HG02571 (cell line): ENCODE measurements around the gene EP300.
"Not testable (repeated sequence)": the region's sequence is repeated elsewhere in the genome, so short reads cannot be mapped to it uniquely, and the experiment has no call there.

Experiments used
- ATAC-seq: cut with Tn5 transposase; IDR thresholded peaks from one replicate; pipeline ENCODE4 v1.9.1; 2021; ENCODE audit warnings: mild to moderate bottlenecking, moderate library complexity; ENCODE audit not compliant: unreplicated experiment

EP300 gene

GRCh38 chr22:41078931-41079330 lies 13.5 kb upstream of the EP300 start:
- ATAC-seq = no peak

GRCh38 chr22:41085842-41086241 lies 6.5 kb upstream of the EP300 start:
- ATAC-seq = no peak

DNA sequence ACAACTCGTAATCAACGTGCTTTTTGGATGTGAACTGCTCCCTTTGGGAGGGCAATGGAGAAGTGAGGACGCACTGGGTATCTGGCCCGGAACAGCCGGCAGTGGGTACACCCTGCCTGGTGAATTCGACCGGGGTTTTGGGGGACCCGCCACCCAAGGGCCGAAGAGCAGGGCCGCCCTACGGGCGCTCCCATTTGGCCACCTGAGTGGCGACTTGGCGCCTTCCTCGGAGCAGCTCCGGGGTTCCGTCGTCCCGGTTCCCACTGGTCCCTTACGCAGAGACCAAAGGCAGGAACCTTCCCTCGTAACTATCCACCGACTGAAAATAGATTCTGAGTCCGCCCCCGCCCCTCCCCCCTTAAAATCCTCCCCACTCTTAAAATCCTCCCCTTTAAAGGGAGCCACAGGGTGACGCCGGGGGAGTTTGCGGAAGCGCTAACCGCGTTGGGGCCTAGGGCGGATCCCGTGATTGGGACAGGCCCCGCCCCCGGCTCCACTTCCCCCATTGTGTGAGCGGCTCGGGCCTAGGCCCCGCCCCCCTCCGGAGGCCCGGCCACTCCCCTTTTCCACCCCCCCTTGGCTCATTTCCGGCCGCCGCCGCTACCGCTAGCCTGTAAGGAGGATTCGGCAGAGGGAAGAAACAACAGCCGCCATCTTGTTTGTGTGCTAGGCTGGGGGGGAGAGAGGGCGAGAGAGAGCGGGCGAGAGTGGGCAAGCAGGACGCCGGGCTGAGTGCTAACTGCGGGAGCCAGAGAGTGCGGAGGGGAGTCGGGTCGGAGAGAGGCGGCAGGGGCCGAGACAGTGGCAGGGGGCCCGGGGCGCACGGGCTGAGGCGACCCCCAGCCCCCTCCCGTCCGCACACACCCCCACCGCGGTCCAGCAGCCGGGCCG lies 1.0 kb upstream of the EP300 start:
- peak; percentile 68 for ATAC-seq

- ATAC-seq = no peak
Observed at GRCh38 chr22:41092847-41093411, 537 bp downstream of the EP300 start.

DNA sequence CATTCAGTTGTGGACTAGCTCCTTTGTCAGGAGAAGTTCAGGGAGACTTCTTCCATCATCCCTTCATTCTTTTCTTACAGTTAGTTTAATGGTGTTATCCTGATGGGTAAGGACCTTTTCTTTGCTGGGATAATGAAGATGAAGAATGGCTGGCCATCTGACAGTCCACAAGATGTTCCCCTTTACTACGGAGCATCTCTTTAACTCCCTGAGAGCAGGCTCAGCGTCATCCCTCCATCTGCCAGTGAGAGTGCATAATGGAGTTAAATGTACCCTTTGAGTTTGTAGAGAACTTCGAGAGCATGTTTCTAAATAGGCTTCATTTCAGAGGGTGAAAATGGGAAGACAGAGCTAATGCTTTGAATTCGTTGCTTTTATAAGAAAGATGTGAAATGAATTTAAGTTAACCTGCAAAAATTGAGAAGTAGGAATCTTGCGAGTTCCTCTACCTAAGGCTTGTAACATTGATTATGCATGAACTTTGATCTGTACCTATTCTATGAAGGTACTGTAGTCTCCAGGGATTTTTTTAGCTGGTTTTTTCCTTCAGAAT lies 1.7 kb downstream of the EP300 start:
- ATAC-seq = no peak

DNA sequence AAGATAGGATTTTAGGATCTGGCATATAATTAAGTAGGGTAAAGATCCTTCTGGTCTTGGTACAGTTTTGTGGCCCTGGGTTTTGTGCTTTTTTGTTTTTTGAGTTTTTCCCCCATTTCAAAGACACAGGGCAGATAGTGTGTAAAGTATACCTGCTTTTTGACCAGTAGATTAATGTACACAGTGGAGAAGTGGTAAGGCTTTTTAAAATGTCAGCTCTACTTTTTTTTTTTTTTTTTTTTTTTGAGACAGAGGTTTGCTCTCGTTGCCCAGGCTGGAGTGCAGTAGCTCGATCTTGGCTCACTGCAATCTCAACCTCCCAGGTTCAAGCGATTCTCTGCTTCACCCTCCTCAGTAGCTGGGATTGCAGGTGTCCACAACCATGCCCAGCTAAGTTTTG lies 4.0 kb downstream of the EP300 start:
- ATAC-seq = no peak

- ATAC-seq = no peak
Observed at GRCh38 chr22:41096841-41097240, 4.4 kb downstream of the EP300 start.

DNA sequence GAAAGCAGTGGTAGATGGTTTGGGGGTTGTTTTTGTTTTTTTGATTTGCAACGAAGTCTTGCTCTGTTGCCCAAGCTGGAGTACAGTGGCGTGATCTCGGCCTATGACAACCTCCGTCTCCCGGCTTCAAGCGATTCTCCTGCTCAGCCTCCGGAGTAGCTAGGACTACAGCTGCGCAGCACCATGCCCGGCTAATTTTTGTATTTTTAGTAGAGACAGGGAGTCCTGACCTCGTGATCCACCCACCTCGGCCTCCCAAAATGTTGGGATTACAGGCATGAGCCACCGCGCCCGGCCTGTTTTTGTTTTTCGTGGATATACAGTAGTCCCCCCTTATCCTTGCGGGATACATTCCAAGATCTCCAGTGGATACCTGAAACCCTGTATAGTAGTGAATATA lies 6.6 kb downstream of the EP300 start:
- ATAC-seq = no peak

DNA sequence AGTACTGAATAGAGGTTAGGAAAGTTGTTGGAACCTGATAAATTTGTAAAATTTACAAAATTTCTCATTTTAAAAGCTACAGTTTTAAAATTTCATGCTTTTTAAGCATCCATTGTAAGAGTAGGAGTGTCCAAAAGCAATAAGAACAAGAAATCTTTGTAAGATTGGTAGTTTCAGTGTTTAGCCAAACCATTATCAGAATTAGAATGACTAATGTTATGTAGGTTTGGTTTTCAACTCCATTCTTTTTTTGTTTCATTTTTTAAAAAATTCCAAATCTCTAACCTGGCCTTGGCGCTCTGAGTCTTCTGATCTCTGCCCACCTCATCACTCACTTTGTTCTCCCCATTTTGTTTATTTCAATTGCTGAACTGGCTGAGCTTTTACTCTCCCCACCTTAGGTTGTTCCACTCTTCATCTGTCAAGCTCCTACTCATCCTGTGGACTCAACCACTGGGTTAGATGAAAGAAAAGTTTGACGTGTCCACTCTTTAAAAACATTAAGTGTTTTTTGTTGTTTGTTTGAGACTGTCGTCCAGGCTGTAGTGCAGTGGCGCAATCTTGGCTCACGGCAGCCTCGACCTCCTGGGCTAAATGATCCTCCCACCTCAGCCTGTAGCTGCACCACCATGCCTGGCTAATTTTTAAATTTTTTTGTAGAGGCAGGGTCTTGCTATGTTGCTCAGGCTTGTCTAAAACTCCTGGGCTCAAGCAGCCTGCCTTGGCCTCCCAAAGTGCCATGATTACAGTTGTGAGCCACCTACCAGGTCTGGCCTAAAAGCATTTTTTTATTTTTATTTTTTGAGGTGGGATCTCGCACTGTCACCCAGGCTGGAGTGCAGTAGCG lies 14.0 kb downstream of the EP300 start:
- ATAC-seq = no peak

- ATAC-seq = not testable (repeated sequence)
Observed at GRCh38 chr22:41106969-41107325, 14.6 kb downstream of the EP300 start.

DNA sequence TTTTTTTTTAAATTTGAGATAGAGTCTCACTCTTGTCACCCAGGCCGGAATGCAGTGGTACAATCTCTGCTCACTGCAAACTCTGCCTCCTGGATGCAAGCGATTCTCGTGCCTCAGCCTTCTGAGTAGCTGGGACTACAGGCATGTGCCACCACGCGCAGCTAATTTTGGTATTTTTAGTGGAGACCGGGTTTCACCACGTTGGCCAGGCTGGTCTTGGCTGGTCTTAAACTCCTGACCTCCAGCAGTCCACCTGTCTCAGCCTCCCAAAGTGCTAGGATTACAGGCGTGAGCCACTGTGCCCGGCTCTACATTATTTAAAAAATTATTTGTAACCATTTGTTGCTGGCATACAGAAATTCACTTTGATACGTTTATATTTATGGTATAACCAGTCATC lies 18.6 kb downstream of the EP300 start:
- no peak for ATAC-seq

DNA sequence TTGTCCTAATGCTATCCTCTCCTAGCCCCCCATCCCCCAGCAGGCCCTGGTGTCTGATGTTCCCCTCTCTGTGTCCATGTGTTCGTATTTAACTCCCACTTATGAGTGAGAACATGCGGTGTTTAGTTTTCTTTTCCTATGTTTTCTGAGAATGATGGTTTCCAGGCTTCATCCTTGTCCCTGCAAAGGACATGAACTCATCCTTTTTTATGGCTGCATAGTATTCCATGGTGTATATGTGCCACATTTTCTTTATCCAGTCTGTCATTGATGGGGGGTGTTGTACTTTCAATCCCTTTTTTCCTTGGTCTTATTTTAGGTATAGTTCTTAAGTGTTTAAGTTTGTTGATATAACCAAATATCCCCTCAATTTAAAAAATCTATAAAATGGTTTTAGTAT lies 23.9 kb downstream of the EP300 start:
- no peak for ATAC-seq

DNA sequence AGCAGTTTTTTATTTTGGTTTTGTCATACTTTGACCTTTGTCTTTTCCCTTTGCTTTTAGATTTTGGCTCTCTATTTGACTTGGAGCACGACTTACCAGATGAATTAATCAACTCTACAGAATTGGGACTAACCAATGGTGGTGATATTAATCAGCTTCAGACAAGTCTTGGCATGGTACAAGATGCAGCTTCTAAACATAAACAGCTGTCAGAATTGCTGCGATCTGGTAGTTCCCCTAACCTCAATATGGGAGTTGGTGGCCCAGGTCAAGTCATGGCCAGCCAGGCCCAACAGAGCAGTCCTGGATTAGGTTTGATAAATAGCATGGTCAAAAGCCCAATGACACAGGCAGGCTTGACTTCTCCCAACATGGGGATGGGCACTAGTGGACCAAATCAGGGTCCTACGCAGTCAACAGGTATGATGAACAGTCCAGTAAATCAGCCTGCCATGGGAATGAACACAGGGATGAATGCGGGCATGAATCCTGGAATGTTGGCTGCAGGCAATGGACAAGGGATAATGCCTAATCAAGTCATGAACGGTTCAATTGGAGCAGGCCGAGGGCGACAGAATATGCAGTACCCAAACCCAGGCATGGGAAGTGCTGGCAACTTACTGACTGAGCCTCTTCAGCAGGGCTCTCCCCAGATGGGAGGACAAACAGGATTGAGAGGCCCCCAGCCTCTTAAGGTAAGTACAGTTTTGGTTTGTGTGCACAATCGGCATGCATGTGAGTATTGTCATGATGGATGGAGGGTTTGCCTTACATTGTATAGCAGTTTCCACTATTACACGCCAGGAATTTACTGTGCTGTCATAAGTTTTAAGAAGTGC lies 25.0 kb downstream of the EP300 start:
- ATAC-seq = no peak

- no peak for ATAC-seq
Observed at GRCh38 chr22:41123151-41123550, 30.8 kb downstream of the EP300 start.

DNA sequence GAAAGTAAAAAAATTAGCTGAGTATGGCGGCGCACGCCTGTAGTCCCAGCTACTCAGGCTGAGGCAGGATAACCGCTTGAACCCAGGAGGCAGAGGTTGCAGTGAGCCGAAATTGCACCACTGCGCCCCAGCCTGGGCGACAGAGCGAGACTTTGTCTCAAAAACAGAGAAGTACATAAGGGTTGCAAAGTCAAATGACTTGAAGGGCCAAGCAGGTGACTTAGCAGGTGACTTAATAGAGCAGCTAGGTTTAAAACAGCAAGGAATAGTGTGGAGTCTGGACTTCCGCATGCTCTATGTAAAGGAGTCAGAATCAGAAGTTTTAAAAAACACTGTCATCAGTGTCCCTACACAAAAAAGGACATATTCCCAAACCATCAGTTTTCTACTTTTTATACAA lies 31.7 kb downstream of the EP300 start:
- ATAC-seq = no peak

DNA sequence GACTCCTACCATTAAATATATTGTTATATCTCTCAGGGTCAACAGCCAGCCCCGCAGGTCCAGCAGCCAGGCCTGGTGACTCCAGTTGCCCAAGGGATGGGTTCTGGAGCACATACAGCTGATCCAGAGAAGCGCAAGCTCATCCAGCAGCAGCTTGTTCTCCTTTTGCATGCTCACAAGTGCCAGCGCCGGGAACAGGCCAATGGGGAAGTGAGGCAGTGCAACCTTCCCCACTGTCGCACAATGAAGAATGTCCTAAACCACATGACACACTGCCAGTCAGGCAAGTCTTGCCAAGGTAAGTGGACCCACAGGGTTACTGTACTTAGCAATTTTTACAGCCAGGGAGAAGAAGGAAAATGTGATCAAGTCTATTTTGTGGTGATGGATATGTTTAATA lies 35.1 kb downstream of the EP300 start:
- no peak for ATAC-seq

DNA sequence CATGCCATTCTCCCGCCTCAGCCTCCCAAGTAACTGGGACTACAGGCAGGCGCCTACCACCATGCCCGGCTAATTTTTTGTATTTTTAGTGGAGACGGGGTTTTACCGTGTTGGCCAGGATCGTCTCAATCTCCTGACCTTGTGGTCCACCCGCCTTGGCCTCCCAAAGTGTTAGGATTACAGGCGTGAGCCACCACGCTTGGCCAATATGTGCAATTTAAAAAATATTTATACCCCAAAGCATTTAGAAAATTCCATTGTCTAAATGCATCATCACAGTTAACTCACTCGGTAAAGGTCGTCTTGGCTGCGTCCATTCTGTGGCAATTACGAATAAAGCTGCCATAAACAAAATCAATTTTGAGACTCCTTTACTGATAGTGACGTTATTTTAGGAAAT lies 36.2 kb downstream of the EP300 start:
- no peak for ATAC-seq

DNA sequence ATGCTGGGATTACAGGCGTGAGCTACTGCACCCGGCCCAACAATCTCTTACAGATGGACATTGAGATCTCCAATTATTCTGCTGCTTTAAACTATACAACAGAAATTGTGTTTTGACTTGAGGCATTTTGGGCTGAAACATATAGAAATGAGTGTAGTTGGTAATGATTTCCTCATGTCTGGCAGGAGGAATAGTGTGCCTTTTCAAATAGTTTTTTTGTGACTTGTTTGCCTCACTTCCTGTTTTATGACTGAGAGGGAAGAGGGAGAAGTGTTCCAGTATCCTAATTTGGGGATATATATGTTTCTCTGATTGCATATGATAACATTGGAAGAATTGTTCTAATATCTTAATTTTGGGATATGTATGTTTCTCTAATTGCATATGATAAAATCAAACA lies 40.2 kb downstream of the EP300 start:
- no peak for ATAC-seq

DNA sequence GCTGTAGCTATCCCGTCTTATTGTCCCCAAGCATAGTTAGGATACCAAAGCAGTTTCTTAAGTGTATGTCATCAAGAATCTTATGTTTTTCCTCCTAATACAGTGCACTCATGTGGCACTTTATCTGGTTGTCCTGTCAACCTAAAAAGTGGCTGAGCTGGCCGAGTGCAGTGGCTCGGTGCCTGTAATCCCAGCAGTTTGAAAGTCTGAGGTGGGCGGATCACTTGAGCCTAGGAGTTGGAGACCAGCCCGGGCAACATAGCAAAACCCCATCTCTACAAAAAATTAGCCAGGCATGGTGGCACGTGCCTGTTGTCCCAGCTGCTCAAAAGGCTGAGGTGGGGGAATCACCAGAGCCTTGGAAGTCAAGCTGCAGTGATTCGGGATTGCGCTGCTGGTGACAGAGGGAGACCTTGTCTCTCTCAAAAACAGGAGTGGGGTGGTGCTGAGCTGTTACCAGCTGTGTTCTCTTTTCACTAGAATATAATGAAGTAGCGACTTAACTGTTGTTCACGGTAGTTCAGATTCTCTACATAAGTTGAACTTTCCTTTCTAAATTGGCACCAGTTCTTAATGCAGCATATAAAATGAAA lies 48.1 kb downstream of the EP300 start:
- ATAC-seq = no peak

- ATAC-seq = not testable (repeated sequence)
Observed at GRCh38 chr22:41145921-41146320, 53.5 kb downstream of the EP300 start.
